Activated naive CD4-positive, alpha-beta T cell treated with anti-CD3 and anti-CD28 coated beads for 36 hours (primary cell): ENCODE results near the gene IKBKE. TPM values are rescaled to one million over a fixed set of nuclear protein-coding genes. Genes with fewer than 3 reads are reported as not detected.

Experiments
- CTCF ChIA-PET: fragments of 350-600 bp; sonication (Branson Sonifier 250); formaldehyde crosslinking; loops from one replicate; lab custom pipeline; 2021; ENCODE audit warnings: antibody characterized with exemption; lab: Charles Lee
- DNase-seq: peaks from one replicate; pipeline ENCODE4 v3.0.0-alpha.2; 2020
- H3K27ac Mint-ChIP-seq: one replicate; pipeline ENCODE4 v1.8.0; 2021; ENCODE audit warnings: mild to moderate bottlenecking, mixed read lengths
- H3K27me3 Mint-ChIP-seq: one replicate; pipeline ENCODE4 v1.8.0; 2021; ENCODE audit warnings: low read depth, mixed read lengths
- H3K36me3 Mint-ChIP-seq: one replicate; pipeline ENCODE4 v1.8.0; 2021; ENCODE audit warnings: low read depth, mixed read lengths
- H3K4me1 Mint-ChIP-seq: one replicate; pipeline ENCODE4 v1.8.0; 2021; ENCODE audit warnings: low read depth, mixed read lengths
- H3K4me3 Mint-ChIP-seq: one replicate; pipeline ENCODE4 v1.8.0; 2021; ENCODE audit warnings: mild to moderate bottlenecking, moderate library complexity, mixed read lengths
- H3K9me3 Mint-ChIP-seq: one replicate; pipeline ENCODE4 v1.8.0; 2021; ENCODE audit warnings: mixed read lengths
- intact Hi-C: fragments of 100-400 bp; cut with micrococcal nuclease; formaldehyde crosslinking; loops from one replicate; pipeline ENCODE4 v1.15.1; 2023
- microRNA-seq: library from miRNA; unstranded; fragments of <30 nt; microRNA quantifications from one replicate; pipeline ENCODE4 v1.2.0, GENCODE V29; 2022; ENCODE audit warnings: borderline microRNAs expressed, borderline replicate concordance
- total RNA-seq, 2 experiments: library from RNA; stranded (reverse); gene quantifications; one replicate each; pipeline ENCODE4 v1.2.3, GENCODE V29; 2021

Gene IKBKE
- total RNA-seq, 2 experiments from 2014 or later: 7.0 to 8.6 TPM

DNA sequence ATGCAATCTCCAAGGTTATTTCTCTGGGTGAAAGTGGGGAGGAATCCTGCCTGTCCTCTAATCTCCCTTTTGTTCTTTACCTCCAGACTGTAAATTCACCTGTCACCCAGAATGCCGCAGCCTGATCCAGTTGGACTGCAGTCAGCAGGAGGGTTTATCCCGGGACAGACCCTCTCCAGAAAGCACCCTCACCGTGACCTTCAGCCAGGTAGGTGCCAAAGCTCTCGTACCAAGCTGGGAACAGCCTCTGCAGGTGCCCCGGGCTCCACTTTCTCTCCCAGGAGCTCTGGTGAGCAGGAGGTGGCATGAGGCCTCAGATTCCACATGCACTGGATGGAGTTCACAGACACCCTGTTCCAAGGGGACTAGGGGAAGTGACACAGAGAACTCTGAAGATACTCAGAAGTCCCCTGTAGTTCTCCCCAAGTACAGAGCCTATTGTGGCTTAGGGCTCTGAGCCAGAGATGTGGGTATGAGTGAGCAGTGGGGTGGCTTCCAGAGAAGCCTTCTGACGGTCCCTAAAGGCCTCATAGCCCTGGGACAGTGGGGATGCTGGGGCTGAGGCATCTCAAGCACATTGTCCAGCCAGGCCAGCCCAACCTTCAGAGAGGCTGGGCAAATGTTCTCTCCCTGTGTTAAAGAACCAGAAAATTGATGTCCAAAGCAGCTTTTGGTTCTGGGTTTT is 68.0 kb downstream of the IKBKE start:
- intact Hi-C loops: no loop called here
- H3K36me3 Mint-ChIP-seq: peaks cover 1% of the 10 kb centered on the region
- H3K4me3 Mint-ChIP-seq: no peak overlapping the region
- DNase-seq: no peak
- no peaks in the 10 kb centered on the region for H3K27me3 Mint-ChIP-seq
- H3K27ac Mint-ChIP-seq: no peak overlapping the region
- CTCF ChIA-PET: interaction anchor here (1.7 kb wide), 1 partner anchor 120 kb away, joined by 3 read pairs; no protein-coding TSS in a partner anchor
- no peaks in the 10 kb centered on the region for H3K4me1 Mint-ChIP-seq
- H3K9me3 Mint-ChIP-seq: no peaks in the 10 kb centered on the region

DNA sequence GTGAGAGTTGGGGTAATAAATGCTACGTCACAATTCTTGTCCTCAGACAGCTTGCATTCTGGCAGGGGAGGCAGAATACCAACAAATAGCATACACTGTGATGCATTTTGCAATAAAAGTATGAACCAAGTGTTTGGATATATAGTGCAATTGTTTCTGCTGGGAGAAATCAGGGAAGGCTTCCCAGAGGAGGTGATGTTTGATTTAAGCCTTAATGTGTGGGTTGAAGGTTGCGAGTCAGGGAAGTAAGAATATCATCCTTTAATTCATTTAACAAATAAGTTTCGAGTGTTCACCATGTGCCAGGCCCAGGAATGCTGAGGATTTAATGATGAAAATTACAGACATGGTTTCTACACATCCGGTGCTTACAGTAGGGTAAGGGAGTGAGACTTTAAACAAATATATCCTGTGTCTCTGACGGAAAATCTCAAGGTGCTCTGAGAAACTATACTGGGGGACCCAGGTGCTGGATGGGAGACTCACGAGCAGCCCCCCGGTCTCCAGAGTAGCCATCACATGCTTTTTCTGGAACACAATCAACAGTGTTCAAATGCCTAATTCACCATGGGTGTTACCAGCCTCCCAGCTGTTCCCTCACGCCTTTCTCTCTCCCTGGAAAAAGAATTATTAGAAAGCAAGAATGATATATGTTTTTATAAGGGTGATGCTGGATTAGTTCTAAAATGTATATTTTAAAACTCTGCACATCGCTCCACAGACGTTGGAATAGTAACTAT is 68.8 kb downstream of the IKBKE start:
- Mint-ChIP-seq H3K36me3 (peaks cover 1% of the 10 kb centered on the region), H3K27ac (no peak overlapping the region), H3K9me3 (no peaks in the 10 kb centered on the region), H3K4me3 (no peak overlapping the region), H3K27me3 (no peaks in the 10 kb centered on the region), H3K4me1 (no peaks in the 10 kb centered on the region)
- intact Hi-C loops: no loop called here
- DNase-seq: no peak
- CTCF ChIA-PET: interaction anchor here (1.7 kb wide), 1 partner anchor 119 kb away, joined by 3 read pairs; no protein-coding TSS in a partner anchor

DNA sequence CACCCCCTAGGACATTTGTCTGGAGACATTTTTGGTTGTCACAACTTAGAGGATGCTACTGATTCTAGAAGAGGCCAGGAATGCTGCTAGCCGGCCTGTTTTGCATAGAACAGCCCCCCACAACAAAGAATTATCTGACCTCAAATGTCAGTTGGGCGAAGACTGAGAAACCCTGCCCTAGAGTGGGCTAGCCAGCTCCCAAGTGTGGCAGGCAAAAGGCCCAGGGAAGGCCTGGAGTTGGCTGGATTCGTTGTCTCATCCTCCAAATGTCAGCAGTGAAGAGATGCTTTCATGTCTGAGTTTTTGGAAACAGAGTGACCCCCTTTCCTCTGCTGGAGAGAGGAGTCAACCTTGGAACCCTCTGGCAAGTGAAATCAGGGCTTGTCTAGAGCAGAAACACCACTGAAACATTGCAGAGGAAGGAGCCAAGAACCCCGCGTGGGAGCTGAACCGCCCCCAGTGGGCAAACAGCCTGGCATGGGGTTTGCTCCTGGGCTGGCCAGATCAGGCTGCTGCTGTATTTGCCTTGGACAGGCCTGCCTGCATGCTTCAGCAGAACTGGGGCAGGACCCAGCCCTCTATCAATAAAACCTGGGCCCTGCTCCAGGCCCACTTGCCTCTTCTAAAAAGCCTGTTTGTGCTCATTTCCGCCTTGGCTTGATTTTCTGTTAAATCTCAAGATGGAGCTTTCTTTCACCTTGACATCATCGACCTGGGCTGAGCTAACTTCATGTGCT is 69.9 kb downstream of the IKBKE start:
- intact Hi-C loops: no loop called here
- Mint-ChIP-seq H3K9me3 (no peaks in the 10 kb centered on the region), H3K4me3 (no peak overlapping the region), H3K36me3 (peaks cover 1% of the 10 kb centered on the region), H3K4me1 (peaks cover 8% of the 10 kb centered on the region), H3K27me3 (no peaks in the 10 kb centered on the region), H3K27ac (no peak overlapping the region)
- no peak for DNase-seq
- CTCF ChIA-PET: interaction anchor here (0.6 to 7.6 kb wide), 5 partner anchors 12 to 61 kb away, joined by 3 to 267 read pairs (median 4); no protein-coding TSS in a partner anchor

- CTCF ChIA-PET: interaction anchor here (0.6 to 7.6 kb wide), 4 partner anchors 34 to 79 kb away, joined by 3 to 267 read pairs (median 4); no protein-coding TSS in a partner anchor
- no peaks in the 10 kb centered on the region for H3K27me3 Mint-ChIP-seq
- no peak overlapping the region for H3K4me3 Mint-ChIP-seq
- peaks cover 1% of the 10 kb centered on the region for H3K36me3 Mint-ChIP-seq
- DNase-seq: no peak
- H3K27ac Mint-ChIP-seq: no peak overlapping the region
- H3K4me1 Mint-ChIP-seq: peaks cover 14% of the 10 kb centered on the region
- H3K9me3 Mint-ChIP-seq: no peaks in the 10 kb centered on the region
- intact Hi-C loops: no loop called here
Measured at GRCh38 chr1:206541236-206541833, 71.1 kb downstream of the IKBKE start.

GRCh38 chr1:206544562-206545257 is 74.4 kb downstream of the IKBKE start:
- DNase-seq: peak; percentile 89
- no peak overlapping the region for H3K4me3 Mint-ChIP-seq
- intact Hi-C loops: loop anchor here (1.0 to 2.0 kb wide), 8 partner anchors 12 to 120 kb away; partner anchors contain the start of gene RASSF5
- peak overlapping the region; percentile 70 for H3K27ac Mint-ChIP-seq
- no peaks in the 10 kb centered on the region for H3K27me3 Mint-ChIP-seq
- no peaks in the 10 kb centered on the region for H3K9me3 Mint-ChIP-seq
- no peaks in the 10 kb centered on the region for H3K36me3 Mint-ChIP-seq
- peaks cover 19% of the 10 kb centered on the region for H3K4me1 Mint-ChIP-seq
- CTCF ChIA-PET: interaction anchor here (0.6 to 7.6 kb wide), 39 partner anchors 9 to 508 kb away, joined by 3 to 267 read pairs (median 5); partner anchors contain the start of genes DYRK3, EIF2D and RASSF5

DNA sequence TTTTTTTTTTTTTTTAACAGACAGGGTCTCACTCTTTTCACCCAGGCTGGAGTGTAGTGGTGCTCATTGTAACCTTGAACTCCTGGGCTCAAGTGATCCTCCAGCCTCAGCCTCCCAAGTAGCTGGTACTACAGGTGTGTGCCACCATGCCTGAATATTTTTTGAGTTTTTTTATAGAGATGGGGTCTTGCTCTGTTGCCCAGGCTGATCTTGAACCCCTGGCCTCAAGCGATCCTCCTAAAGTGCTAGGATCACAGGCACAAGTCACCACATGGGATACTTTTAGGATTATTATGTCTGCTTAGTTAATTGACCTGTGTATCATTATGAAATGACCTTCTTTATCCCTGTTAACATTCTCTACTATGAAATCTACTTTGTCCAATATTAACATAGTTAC is 75.1 kb downstream of the IKBKE start:
- H3K9me3 Mint-ChIP-seq: no peaks in the 10 kb centered on the region
- no peaks in the 10 kb centered on the region for H3K27me3 Mint-ChIP-seq
- CTCF ChIA-PET: interaction anchor here (0.6 to 7.6 kb wide), 39 partner anchors 10 to 507 kb away, joined by 3 to 267 read pairs (median 5); partner anchors contain the start of genes DYRK3, EIF2D and RASSF5
- H3K4me1 Mint-ChIP-seq: peaks cover 19% of the 10 kb centered on the region
- no peaks in the 10 kb centered on the region for H3K36me3 Mint-ChIP-seq
- intact Hi-C loops: loop anchor here (1.0 to 2.0 kb wide), 8 partner anchors 11 to 119 kb away; partner anchors contain the start of gene RASSF5
- no peak for DNase-seq
- H3K4me3 Mint-ChIP-seq: no peak overlapping the region
- peak overlapping the region; percentile 70 for H3K27ac Mint-ChIP-seq

Small RNA genes lying within 50 kb of the gene (microRNA-seq; reads per million reads assigned to microRNA genes)
- 1.6 reads per million for gene MIR6769B

Other genes with a start within 250 kb of the IKBKE start
- gene RASSF5, start 37.1 kb downstream of the IKBKE start, total RNA-seq: 100 to 1,000 TPM; 257 to 258 TPM
- gene EIF2D, start 142.0 kb downstream of the IKBKE start, total RNA-seq: 100 to 1,000 TPM; 116 to 122 TPM
- 1 to 10 TPM; 6.5 to 6.7 TPM for gene DYRK3, start 165.1 kb downstream of the IKBKE start, total RNA-seq
- gene MAPKAPK2, start 214.4 kb downstream of the IKBKE start, total RNA-seq: 10 to 100 TPM; 83.4 to 85.3 TPM